Measurements from ENCODE around the gene TMEM17. TPM values are rescaled to one million over a fixed set of nuclear protein-coding genes. Genes with fewer than 3 reads are reported as not detected.
"Not testable (repeated sequence)": the region's sequence is repeated elsewhere in the genome, so short reads cannot be mapped to it uniquely, and the experiment has no call there.

The TMEM17 gene, protein sequence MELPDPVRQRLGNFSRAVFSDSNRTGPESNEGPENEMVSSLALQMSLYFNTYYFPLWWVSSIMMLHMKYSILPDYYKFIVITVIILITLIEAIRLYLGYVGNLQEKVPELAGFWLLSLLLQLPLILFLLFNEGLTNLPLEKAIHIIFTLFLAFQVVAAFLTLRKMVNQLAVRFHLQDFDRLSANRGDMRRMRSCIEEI
- total RNA-seq: 1.4 TPM
- long read RNA-seq, partial matches to known transcripts: 0 of 2 reads
- long read RNA-seq, other reads (novel, unspliced or antisense): 0 of 2 reads

DNA sequence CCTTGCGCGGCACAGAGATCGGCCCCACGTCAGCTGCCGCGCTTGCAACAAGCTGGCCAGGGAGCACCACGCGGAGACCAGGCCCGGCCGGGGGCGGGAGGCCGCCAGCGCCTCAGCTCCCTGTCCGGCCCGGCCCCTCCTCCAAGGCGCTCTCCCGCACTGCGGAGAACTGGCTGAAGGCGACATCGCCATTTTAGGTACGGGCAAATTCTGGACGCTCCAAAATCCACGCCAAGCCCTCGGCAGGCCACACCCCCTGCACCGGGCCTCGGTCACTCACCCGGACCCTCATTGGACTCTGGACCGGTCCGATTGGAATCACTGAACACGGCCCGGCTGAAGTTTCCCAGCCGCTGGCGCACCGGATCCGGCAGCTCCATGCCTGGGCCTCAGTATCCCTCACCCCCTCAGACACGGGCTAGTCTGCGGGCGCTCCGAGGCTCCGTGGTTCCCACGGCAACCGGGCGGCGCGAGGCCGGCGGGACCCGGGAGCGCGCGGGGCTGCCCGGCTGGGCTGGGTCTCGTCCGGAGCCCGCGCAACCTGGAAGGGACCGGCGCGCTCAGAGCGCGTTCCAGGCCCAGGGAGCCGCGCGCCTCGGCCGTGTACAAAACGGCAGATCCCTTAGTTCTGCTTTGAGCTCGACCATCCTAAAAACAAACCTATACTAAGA is at the start of gene TMEM17:
TMEM17 (minus strand) TSS at position 446 of the 671 bp plus-strand sequence; CDS start at position 380, 66 bp downstream.
- intact Hi-C loops (cut with DNase I): loop anchor here (2.0 to 5.0 kb wide), 2 partner anchors 39 to 199 kb away; partner anchors contain the start of gene EHBP1
- DNase-seq (ENCODE audit: low spot score): peak; percentile 94

GRCh38 chr2:62554440-62554839 is 48.4 kb upstream of the TMEM17 start:
- intact Hi-C loops (cut with DNase I): no loop called here
- no peak for DNase-seq (ENCODE audit: low spot score)

GRCh38 chr2:62550461-62550860 is 44.5 kb upstream of the TMEM17 start:
- intact Hi-C loops (cut with DNase I): no loop called here

GRCh38 chr2:62547854-62548253 is 41.9 kb upstream of the TMEM17 start:
- intact Hi-C loops (cut with DNase I): no loop called here
- no peak for DNase-seq (ENCODE audit: low spot score)

More at GRCh38 chr2:62550461-62550860, 44.5 kb upstream of the TMEM17 start:
- DNase-seq (ENCODE audit: low spot score): no peak

- DNase-seq (ENCODE audit: low spot score): no peak
- intact Hi-C loops (cut with DNase I): no loop called here
Measured at GRCh38 chr2:62545261-62545660, 39.3 kb upstream of the TMEM17 start.

- intact Hi-C loops (cut with DNase I): no loop called here
- no peak for DNase-seq (ENCODE audit: low spot score)
Measured at GRCh38 chr2:62540408-62541168, 34.6 kb upstream of the TMEM17 start.

GRCh38 chr2:62539606-62540407 is 33.8 kb upstream of the TMEM17 start:
- intact Hi-C loops (cut with DNase I): no loop called here
- DNase-seq (ENCODE audit: low spot score): no peak

DNA sequence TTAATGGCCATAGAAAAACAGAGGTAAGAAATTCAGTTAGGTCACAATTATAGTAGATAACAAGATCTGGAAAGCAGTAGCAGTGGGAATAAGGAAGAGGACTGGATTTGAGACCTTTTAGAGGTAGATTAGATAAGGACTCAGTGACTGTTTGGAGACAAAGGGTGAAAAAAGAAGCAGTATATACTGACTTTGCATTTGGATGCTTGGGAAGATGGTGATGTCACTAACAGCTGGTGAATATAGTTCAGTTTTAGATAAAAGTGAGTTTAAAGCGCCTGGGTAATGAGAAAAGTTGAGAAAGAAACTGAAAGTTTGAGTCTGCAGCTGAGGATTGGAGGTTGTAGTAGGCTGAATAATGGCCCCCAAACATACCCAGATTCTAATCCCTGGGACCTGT is 32.8 kb upstream of the TMEM17 start:
- intact Hi-C loops (cut with DNase I): no loop called here
- DNase-seq (ENCODE audit: low spot score): no peak

GRCh38 chr2:62537814-62538213 is 31.8 kb upstream of the TMEM17 start:
- intact Hi-C loops (cut with DNase I): no loop called here
- DNase-seq (ENCODE audit: low spot score): no peak

DNA sequence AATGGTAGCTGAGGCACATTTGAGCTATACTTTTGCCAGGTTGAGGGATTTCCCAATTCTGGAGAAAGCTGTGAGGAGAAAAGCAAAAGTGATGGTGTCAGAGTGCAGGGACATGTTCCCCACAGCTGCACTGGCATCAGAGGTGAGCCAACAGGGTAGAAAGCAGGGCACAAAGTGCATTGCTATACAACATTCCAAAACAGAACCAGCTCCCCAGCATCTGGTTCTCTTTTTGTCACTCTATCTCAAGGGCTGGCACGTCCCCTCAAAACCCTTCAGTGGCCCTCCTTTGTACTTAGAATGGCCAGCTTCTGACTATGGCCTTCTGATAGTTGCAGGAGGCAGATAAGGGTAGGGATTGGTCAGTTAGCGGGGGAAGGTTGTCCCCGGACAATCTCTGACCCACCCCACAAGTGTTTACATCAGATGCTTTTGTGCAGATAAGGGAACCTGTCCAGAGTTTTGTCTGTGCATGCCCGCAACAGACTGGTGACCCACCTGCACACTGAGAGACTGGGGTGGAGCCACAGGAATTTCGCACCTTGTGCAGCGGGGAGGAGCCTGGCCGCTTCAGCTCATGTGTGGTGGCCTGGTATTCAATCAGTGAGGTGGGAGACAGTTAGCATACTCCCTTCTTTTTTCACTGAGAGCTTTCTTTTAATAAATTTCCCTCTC is 31.0 kb upstream of the TMEM17 start:
- DNase-seq (ENCODE audit: low spot score): no peak
- intact Hi-C loops (cut with DNase I): no loop called here

DNA sequence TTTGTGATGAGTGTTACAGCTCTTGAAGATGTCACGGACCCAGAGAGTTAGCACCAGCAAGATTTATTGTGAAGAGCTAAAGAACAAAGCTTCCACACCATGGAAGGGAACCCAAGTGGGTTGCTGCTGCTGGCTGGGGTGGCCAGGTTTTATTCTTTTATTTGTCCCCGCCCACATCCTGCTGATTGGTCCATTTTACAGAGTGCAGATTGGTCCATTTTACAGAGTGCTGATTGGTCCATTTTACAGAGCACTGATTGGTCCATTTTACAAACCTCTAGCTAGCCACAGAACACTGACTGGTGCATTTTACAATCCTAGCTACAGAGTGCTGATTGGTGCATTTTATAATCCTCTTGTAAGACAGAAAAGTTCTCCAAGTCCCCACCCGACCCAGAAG is 29.5 kb upstream of the TMEM17 start:
- DNase-seq (ENCODE audit: low spot score); intact Hi-C loops (cut with DNase I): not testable (repeated sequence)

GRCh38 chr2:62531594-62531993 is 25.6 kb upstream of the TMEM17 start:
- no peak for DNase-seq (ENCODE audit: low spot score)
- intact Hi-C loops (cut with DNase I): no loop called here

DNA sequence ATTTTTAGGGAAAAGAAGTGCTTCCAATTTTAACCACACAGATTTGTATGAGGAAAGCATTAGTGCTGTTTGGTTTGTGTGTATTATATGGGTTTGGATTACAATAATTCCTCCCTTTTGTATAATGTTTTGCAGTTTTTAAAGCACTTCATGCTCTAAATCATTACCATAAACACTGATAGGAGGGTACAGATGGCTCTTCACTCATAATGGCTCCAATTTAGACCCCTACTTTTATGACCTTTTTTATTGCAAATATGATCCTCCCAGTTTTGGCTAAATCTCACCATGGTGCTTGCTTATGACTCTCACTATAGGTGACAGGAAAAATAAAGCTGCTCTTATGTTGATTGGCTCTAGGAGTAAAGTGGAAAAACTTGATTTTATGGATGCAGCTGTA is 23.8 kb upstream of the TMEM17 start:
- no peak for DNase-seq (ENCODE audit: low spot score)
- intact Hi-C loops (cut with DNase I): no loop called here

- no peak for DNase-seq (ENCODE audit: low spot score)
- intact Hi-C loops (cut with DNase I): no loop called here
Measured at GRCh38 chr2:62527478-62528210, 21.6 kb upstream of the TMEM17 start.

DNA sequence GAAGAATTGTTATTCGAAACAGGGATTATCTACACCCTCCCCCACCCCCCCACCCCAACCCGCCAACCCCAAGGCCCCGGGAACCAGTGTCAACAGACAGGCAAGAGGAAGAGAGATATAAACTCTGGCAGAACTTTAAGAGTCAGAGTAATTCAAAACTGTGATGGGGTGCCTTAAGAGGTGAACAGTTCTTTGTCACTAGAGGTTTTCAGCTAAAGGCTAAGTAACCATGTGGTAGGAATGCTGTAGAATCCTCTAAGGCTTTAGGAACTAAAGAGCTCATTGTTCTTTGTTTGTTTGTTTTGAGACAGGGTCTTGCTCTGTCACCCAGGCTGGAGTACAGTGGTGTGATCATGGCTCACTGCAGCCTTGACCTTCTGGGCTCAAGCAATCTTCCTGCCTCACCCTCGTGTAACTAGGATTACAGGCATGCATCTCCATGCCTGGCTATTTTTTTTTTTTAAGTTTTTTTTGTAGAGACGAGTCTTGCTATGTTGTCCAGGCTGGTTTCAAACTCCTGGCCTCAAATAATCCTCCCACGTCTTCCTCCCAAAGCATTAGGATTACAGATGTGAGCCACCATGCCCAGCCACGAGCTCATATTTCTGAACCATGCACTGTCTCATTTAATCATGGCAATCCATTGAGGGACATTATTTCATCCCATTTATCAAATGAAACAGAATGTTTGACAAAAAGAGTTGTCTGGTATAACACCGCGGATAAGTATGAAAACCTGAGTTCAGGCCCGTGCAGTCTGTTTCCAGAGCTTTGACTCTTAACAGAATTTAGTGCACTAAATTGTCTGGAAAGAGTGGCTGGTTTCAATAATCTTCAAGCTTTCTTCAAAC is 20.8 kb upstream of the TMEM17 start:
- intact Hi-C loops (cut with DNase I): no loop called here
- no peak for DNase-seq (ENCODE audit: low spot score)

- intact Hi-C loops (cut with DNase I): no loop called here
- DNase-seq (ENCODE audit: low spot score): no peak
Measured at GRCh38 chr2:62525549-62526269, 19.7 kb upstream of the TMEM17 start.
